Cardiac muscle cell (in vitro differentiated cells and primary cell): Measurements from ENCODE around the gene RBKS. TPM values are rescaled to one million over a fixed set of nuclear protein-coding genes. Genes with fewer than 3 reads are reported as not detected.

Source experiments
- DNase-seq, 2 donors: peaks; one replicate each; pipeline versions ENCODE4 v3.0.0 to v3.0.0-alpha.2; 2010 to 2017; ENCODE audit warnings: low read depth in 1 of 2, low spot score in 1 of 2
- H3K27ac ChIP-seq: fragments of 200-600 bp; sonication (generic); 2 replicates; pipeline ENCODE4 v1.5.1; 2016
- H3K27me3 ChIP-seq: fragments of 200-600 bp; sonication (generic); 2 replicates; pipeline ENCODE4 v1.6.0; 2016; ENCODE audit warnings: control low read depth
- H3K36me3 ChIP-seq: fragments of 200-600 bp; sonication (generic); 2 replicates; pipeline ENCODE4 v1.5.1; 2016; ENCODE audit warnings: control low read depth
- H3K4me1 ChIP-seq: fragments of 200-600 bp; sonication (generic); 2 replicates; pipeline ENCODE4 v1.8.1; 2017; ENCODE audit warnings: low read depth, mild to moderate bottlenecking, mixed run types
- H3K4me3 ChIP-seq: fragments of 200-600 bp; sonication (generic); 2 replicates; pipeline ENCODE4 v1.5.1; 2016; ENCODE audit warnings: mild to moderate bottlenecking
- H3K9me3 ChIP-seq: fragments of 200-600 bp; sonication (generic); 2 replicates; pipeline ENCODE4 v1.5.1; 2017; ENCODE audit warnings: low read depth, mild to moderate bottlenecking, control low read depth
- CTCF ChIP-seq: IDR thresholded peaks from 2 replicates; pipeline ENCODE4 v1.5.1; 2012; ENCODE audit warnings: low read depth, mild to moderate bottlenecking, low read length
- polyA plus RNA-seq: library from polyadenylated mRNA; unstranded; fragments of >200 nt; fragmentation: Nextera tagmentation; extraction: Ambion mirVana; gene quantifications from 2 replicates; pipeline ENCODE4 v1.2.1, GENCODE V29; 2016
- total RNA-seq: library from RNA; depleted of rRNA; stranded (reverse); fragments of >200 nt; gene quantifications from 2 replicates; pipeline ENCODE4 v1.2.3, GENCODE V29; 2016

The RBKS gene
- total and polyA plus RNA-seq, 2 experiments from 2014 or later: 4.1 to 6.9 TPM

- Histone ChIP-seq H3K9me3 (no peaks in the 10 kb centered on the region), H3K4me3 (no peak overlapping the region), H3K27ac (no peak overlapping the region), H3K36me3 (peaks cover 5% of the 10 kb centered on the region), H3K4me1 (no peaks in the 10 kb centered on the region), H3K27me3 (no peaks in the 10 kb centered on the region)
- DNase-seq: no peak
- TF ChIP-seq CTCF: no peak
Measured at GRCh38 chr2:27904405-27904665, 14.1 kb upstream of the RBKS start.

- H3K36me3 ChIP-seq: peaks cover 5% of the 10 kb centered on the region
- no peaks in the 10 kb centered on the region for H3K9me3 ChIP-seq
- H3K27me3 ChIP-seq: no peaks in the 10 kb centered on the region
- no peak overlapping the region for H3K27ac ChIP-seq
- no peak for TF ChIP-seq CTCF
- H3K4me1 ChIP-seq: no peaks in the 10 kb centered on the region
- H3K4me3 ChIP-seq: no peak overlapping the region
- peak in 1 of 2 donors; percentile 49 for DNase-seq
Measured at GRCh38 chr2:27903649-27904404, 13.6 kb upstream of the RBKS start.

GRCh38 chr2:27903018-27903417 lies 12.8 kb upstream of the RBKS start:
- Histone ChIP-seq H3K9me3 (no peaks in the 10 kb centered on the region), H3K4me1 (no peaks in the 10 kb centered on the region)
- DNase-seq: peak in 1 of 2 donors; percentile 41

GRCh38 chr2:27902098-27902497 lies 11.9 kb upstream of the RBKS start:
- no peak for DNase-seq
- TF ChIP-seq CTCF: no peak

More at GRCh38 chr2:27903018-27903417, 12.8 kb upstream of the RBKS start:
- Histone ChIP-seq H3K4me3 (no peak overlapping the region), H3K27me3 (no peaks in the 10 kb centered on the region), H3K36me3 (peaks cover 5% of the 10 kb centered on the region), H3K27ac (no peak overlapping the region)
- TF ChIP-seq CTCF: no peak

GRCh38 chr2:27901234-27901633 lies 11.0 kb upstream of the RBKS start:
- Histone ChIP-seq H3K9me3 (no peaks in the 10 kb centered on the region), H3K4me3 (no peak overlapping the region), H3K4me1 (no peaks in the 10 kb centered on the region), H3K27ac (no peak overlapping the region), H3K36me3 (peaks cover 10% of the 10 kb centered on the region), H3K27me3 (no peaks in the 10 kb centered on the region)
- TF ChIP-seq CTCF: no peak
- no peak for DNase-seq

More at GRCh38 chr2:27902098-27902497, 11.9 kb upstream of the RBKS start:
- H3K27me3 ChIP-seq: no peaks in the 10 kb centered on the region
- no peak overlapping the region for H3K4me3 ChIP-seq
- H3K27ac ChIP-seq: no peak overlapping the region
- H3K36me3 ChIP-seq: peaks cover 5% of the 10 kb centered on the region
- H3K9me3 ChIP-seq: no peaks in the 10 kb centered on the region
- H3K4me1 ChIP-seq: no peaks in the 10 kb centered on the region
